NCI-H187 (cell line): ENCODE data around the gene OSGEP.

ENCODE experiments used
- DNase-seq, 2 experiments: peaks; one replicate each; lab custom pipeline; 2025; lab: John Stamatoyannopoulos, UW

OSGEP gene

GRCh38 chr14:20454516-20455354 lies at the start of gene OSGEP, which contains the start of gene APEX1:
Gene OSGEP, minus strand, starts transcription at chr14:20454812. Its CDS starts 129 bp downstream, at chr14:20454683.
Gene APEX1, plus strand, starts transcription at chr14:20455226. Its CDS starts 420 bp downstream, at chr14:20455646.
- DNase-seq, result peak; percentile 98

GRCh38 chr14:20503898-20504297 lies 49.3 kb upstream of the OSGEP start:
- DNase-seq, result no peak

DNA sequence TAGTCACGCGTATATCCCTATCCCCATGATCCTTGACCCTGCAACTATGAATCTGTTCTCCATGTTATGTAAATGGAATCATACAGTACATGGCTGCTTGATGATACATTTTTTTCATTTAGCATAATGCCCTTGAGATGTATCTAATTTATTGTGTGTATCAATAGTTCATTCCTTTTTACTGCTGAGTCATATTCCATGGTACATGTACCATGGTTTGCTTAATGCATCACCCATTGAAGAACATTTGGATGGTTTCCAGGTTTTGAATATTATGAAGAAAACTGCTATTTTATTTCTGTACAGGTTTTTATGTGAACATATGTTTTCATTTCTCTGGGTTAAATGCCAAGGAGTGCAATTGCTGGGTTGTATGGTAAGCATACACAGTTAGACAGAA lies 46.7 kb upstream of the OSGEP start:
- no peak for DNase-seq

- no peak for DNase-seq
These were observed 45.3 kb upstream of the OSGEP start for GRCh38 chr14:20499881-20500280.

GRCh38 chr14:20499108-20499507 lies 44.5 kb upstream of the OSGEP start:
- no peak for DNase-seq

GRCh38 chr14:20498622-20499021 lies 44.0 kb upstream of the OSGEP start:
- DNase-seq, result no peak

DNA sequence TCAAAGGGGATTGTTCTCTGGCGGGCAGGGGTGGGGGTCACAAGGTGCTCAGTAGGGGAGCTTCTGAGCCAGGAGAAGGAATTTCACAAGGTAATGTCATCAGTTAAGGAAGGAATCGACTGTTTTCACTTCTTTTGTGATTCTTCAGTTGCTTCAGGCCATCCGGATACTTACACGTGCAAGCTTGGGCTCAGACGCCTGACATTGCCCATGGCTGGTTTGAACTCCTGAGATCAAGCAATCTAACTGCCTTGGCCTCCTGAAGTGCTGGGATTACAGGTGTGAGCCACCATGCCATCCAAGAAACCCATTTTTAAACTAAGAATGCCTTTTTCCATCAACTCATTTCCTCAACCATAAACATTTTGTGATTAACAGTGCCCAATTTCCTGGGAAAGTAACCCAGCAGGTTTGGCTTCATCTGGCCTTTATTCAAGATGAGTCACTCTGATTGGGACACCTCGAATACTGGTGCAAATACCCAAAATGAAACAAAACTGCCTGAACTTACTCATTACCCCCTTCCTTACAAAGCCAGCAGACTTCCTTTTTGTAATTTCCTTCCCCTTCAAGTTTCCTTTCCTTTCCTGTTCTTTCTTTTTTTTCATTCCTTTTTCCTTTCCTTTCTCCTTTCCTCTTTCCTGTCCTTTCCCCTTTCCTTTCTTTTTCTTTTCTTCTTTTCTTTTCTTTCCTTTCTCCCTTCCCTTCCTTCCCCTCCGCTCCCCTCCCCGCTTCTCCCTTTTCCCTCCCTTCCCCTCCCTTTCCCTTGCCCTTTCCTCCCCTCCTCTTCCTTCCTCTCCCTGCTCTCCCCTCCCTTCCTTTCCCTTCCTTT lies 40.5 kb upstream of the OSGEP start:
- no peak for DNase-seq

GRCh38 chr14:20493634-20494033 lies 39.0 kb upstream of the OSGEP start:
- DNase-seq, result no peak

DNA sequence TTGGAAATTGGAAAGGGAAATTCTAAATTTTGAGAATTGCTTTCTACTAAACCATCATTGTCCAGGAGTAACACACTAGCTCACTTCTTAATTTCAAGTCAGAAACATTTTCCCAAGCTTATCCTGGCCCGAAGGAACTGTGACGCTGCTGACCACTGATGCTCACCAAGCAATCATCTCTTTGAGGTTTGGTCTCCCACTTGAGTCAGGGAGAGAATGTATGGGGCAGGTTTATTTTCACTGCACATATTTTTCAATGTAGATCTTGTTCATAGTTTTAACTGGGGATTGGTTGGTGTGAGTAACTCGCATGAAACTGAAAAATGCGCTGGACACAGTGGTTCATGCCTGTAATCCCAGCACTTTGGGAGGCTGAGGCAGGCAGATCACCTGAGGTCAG lies 37.9 kb upstream of the OSGEP start:
- no peak for DNase-seq

- DNase-seq, result no peak
These were observed 36.0 kb upstream of the OSGEP start for GRCh38 chr14:20490563-20490962.

DNA sequence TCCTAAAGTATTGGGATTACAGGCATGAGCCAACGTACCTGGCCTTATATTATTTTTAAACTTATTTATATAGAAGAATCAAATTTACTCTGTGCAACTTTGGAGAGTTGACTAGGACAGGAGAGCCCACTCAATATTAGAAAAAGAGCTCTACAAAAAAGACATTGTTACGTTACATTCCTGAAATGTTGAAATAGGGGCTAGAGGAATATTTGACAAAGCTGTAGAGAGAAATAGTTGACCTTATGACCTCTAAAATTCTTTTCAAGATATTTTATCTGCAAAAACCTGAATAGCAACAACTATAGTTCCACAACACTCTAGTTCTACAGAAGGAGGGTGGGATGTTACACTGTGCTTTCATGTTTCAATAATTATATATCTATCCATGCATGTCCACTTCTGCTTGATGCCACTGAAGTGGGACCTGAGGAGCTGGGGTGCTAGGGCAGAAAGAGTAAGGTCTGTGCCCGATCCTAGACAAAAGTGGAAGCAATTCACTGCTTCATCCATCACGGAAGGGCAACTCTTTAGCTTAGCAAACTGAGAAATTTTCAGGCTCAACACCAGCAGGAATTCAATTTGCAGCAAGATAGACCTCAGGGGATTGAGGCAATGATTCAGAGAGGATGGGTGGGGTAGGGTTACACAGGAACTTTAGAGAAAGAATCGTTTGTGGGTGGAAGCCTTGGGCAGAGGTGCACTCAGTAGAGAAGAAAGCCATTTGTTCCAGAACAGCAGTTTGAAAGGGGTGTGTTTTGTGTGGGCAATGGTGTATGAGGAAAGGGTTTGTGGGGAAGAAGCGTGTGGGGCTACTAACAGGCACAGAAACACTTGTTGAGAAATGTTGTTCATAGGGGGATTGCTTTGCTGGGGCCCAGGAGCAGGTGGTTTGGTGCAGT lies 34.7 kb upstream of the OSGEP start:
- DNase-seq, result no peak

- no peak for DNase-seq
These were observed 32.7 kb upstream of the OSGEP start for GRCh38 chr14:20487396-20487725.

DNA sequence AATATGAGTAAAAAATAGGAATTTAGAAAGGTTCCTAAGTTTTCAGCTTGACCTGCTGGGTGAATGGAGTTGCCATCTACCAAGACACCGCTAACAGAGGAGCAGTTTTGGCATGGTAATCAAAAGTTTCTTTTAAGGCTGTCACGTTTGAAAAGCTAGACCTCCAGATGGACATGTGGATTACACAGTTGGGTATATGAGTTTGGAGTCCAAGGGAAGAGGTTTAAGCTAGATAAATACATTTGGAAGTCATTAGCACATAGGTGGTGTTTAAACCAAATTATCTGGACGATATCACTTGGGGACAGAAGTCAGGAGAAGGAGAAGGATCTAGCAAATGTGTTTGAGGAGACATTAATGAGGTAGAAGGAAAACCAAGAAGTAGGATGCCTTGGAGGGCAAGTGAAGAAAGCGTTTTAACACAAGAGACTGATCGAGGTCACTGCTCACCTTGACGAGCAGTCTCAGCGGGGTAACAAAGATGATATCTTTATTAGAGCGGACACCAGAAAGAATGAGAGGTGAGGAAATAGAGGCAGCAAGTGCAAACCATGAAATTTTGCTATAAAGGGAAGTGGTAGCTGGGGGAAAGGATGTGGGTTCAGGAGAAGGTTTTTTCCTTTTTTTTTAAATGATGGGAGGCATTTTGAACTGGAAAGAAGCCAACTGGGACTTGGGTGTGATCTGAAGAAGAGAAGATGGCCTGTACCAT lies 32.2 kb upstream of the OSGEP start:
- no peak for DNase-seq

- no peak for DNase-seq
These were observed 31.3 kb upstream of the OSGEP start for GRCh38 chr14:20485900-20486299.

DNA sequence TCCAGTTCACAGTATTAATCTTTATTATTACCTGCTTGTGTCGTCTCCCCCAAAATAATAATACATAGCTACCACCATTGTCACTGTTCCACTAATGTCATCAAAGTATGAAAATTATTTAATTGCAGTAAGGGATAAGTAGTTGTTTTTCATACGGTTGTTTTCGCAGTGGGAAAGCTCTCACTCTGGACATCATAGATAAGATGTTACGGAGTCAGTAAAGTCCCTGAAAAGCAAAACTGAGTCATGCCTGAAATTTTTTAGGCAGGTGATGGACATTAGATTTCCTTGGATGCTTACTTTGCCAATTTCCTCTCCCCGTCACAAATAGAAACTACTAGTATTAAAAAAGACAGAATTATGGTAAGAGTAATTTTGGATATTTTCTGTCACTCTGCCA lies 27.8 kb upstream of the OSGEP start:
- DNase-seq, result no peak

DNA sequence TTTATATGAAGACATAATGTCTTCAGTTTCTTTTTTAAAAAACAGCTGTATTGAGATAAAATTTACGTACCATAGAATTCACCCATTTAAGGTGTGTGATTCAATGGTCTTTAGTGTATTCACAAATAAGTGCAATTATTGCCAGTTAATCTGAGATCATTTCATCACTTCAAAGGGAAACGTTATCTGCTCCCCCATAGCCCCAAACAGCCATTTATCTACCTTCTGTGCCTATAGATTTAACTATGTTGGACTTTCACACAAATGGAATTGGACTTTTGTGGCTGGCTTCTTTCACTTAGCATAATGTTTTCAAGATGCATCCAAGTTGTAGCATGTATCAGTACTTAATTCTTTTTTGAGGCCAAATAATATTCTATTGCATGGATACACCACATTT lies 24.3 kb upstream of the OSGEP start:
- no peak for DNase-seq

DNA sequence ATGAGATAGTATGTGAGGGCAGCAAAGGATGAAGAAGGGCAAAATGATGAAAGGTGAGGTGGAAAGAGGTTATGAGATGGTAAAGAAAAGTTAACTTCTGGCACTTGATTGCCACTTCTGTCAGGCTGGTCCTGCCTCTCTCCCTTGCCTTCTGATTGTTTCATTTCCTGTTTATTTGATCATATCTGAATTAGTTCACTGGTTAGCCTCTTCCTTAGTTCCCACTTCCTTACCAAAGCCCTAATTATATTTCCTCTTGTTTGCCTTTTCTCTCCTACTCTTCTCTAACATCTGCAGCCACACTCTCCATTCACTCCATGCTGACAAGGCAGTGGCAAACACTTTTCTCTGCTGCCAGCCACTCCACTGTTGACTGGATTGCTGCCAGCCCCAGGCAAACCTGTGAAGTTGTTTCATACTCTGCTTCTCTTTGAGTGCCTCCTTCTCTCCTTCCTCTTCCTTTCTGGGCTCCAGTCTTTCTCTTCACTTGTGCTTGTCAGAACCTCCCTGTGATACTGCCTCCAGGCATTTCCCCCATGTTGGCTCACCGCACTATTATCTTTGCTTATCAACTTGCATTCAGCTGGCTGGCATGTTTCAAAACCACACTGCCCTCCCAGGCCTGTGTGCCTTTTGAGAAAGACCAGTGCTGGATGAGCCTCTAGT lies 22.7 kb upstream of the OSGEP start:
- no peak for DNase-seq

DNA sequence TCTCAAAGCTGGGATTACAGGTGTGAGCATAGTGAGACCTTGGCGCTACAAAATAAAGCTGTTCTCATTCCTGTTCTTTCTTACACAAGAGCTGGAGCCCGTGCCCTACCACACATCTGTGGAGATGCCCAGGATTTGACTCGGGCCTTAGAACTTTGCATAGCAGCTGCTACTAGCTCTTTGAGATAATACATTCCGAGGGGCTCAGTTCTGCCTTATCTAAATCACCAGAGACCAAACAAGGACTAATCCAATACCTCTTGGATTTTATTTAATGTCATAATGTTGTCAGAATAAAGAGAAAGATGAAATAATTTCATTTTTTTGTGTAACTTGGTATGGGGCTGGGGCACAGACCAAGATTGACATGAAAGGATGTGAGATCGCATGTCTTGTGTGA lies 22.2 kb upstream of the OSGEP start:
- no peak for DNase-seq

- no peak for DNase-seq
These were observed 18.0 kb upstream of the OSGEP start for GRCh38 chr14:20472536-20473169.

- no peak for DNase-seq
These were observed 15.9 kb upstream of the OSGEP start for GRCh38 chr14:20470603-20470901.
